22Rv1 (cell line): Measurements from ENCODE around the gene ZNF735.
"Not testable (repeated sequence)": the region's sequence is repeated elsewhere in the genome, so short reads cannot be mapped to it uniquely, and the experiment has no call there.

ENCODE experiments used
- H3K27ac ChIP-seq: fragments of 450-650 bp; 2 replicates; pipeline ENCODE4 v1.5.1; 2017
- ZFX ChIP-seq: fragments of 450-650 bp; IDR thresholded peaks from 2 replicates; pipeline ENCODE4 v1.6.1; 2017; ENCODE audit warnings: antibody characterized with exemption, borderline replicate concordance
- TF ChIP-seq, protein P1 (sequence below): fragments of 450-650 bp; IDR thresholded peaks from 2 replicates; pipeline ENCODE4 v1.5.1; 2017; ENCODE audit warnings: mild to moderate bottlenecking

Gene ZNF735

GRCh38 chr7:64183126-64183742 lies 23.8 kb upstream of the ZNF735 start:
- TF ChIP-seq, protein P1, sequence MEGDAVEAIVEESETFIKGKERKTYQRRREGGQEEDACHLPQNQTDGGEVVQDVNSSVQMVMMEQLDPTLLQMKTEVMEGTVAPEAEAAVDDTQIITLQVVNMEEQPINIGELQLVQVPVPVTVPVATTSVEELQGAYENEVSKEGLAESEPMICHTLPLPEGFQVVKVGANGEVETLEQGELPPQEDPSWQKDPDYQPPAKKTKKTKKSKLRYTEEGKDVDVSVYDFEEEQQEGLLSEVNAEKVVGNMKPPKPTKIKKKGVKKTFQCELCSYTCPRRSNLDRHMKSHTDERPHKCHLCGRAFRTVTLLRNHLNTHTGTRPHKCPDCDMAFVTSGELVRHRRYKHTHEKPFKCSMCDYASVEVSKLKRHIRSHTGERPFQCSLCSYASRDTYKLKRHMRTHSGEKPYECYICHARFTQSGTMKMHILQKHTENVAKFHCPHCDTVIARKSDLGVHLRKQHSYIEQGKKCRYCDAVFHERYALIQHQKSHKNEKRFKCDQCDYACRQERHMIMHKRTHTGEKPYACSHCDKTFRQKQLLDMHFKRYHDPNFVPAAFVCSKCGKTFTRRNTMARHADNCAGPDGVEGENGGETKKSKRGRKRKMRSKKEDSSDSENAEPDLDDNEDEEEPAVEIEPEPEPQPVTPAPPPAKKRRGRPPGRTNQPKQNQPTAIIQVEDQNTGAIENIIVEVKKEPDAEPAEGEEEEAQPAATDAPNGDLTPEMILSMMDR, result peak; percentile 97
- TF ChIP-seq ZFX, result no peak

DNA sequence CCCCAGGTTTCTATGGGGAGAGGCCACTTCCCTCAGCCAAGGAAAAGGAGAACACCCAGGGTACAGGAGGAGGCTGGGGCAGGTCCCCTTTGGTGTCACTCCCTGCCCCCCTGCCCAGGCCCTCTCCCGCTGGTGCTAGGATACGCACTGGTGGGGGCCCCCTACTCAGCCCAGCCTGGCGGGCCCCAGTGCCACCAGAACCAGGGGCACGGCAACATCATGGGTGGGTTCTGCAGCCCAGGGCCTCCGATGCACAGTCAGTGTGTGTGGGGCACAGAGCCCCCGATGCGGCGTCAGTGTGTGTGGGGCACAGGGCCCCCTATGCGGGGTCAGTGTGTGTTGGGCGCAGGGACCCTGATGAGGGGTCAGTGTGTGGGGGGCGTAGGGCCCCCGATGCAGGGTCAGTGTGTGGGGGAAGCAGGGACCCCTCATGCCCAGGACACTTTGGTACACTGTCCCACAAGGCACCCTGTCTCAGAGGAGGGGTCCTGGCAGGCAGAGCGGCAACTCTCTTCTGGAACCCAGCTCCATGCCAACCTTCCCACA lies 23.1 kb upstream of the ZNF735 start:
- no peak for TF ChIP-seq ZFX
- TF ChIP-seq, protein P1, result no peak
- H3K27ac ChIP-seq, result no peak overlapping the region

More at GRCh38 chr7:64183126-64183742, 23.8 kb upstream of the ZNF735 start:
- H3K27ac ChIP-seq, result no peak overlapping the region

GRCh38 chr7:64184376-64184775 lies 22.6 kb upstream of the ZNF735 start:
- TF ChIP-seq, protein P1, result no peak
- no peak for TF ChIP-seq ZFX
- H3K27ac ChIP-seq, result no peak overlapping the region

DNA sequence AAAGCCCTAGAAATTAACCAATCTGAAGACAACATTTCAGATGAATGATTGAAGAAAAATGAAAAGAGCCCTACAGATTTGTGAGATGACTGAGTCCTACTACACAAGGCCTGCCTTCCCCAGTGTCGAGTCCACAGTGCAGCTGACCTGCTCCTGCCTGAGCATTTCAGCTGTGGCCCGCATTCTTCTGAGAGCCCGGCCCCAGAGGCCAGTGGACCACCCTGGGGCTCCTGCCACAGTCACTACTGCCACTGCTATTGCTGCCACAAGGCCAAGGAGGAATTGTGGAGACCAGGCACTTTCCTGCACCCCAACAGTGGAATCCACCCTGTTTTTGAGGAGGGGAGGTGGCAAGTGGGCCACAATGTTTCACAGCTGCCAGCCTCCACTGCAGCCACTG lies 19.6 kb upstream of the ZNF735 start:
- TF ChIP-seq, protein P1, result no peak
- TF ChIP-seq ZFX, result no peak
- H3K27ac ChIP-seq, result no peak overlapping the region

DNA sequence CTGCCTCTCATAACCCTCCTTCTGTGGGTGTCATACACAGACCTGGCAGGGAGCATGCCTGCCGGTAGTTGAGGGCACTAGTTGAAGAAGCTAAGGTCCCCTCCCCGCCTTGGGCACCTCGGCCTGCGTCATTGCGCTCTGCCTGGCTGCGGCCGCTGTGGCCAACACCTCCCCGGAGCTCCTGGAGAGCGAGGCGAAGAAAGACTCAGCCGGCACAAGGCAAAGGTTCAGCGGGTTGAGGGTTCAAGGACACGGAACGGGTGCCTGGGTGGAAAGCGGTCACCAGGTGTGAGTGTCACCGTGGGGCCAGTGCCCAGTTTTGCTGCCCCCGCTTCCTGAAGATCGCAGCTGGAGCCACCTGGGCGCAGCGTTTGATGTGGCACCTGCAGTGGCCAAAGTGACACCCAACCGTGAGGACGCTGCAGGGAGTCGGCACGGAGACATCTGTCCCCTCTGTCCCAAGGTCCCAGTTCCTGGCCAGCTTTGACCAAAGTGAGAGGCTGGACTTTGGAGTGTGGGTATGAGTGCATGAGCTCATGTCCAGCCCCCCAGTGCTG lies 14.8 kb upstream of the ZNF735 start:
- TF ChIP-seq ZFX, result no peak
- TF ChIP-seq, protein P1, result no peak
- H3K27ac ChIP-seq, result no peak overlapping the region

GRCh38 chr7:64192775-64193174 lies 14.2 kb upstream of the ZNF735 start:
- TF ChIP-seq ZFX, result no peak
- TF ChIP-seq, protein P1, result no peak
- no peak overlapping the region for H3K27ac ChIP-seq

DNA sequence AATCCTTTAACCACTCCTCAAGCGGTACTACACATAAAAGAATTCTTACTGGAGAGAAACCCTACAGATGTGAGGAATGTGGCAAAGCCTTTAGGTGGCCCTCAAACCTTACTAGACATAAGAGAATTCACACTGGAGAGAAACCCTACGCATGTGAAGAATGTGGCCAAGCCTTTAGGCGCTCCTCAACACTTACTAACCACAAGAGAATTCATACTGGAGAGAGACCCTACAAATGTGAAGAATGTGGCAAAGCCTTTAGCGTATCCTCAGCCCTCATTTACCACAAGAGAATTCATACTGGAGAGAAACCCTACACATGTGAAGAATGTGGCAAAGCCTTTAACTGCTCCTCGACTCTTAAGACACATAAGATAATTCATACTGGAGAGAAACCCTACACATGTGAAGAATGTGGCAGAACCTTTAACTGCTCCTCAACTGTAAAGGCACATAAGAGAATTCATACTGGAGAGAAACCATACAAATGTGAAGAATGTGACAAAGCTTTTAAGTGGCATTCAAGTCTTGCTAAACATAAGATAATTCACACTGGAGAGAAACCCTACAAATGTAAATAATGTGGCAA lies 12.8 kb downstream of the ZNF735 start:
- H3K27ac ChIP-seq, result not testable (repeated sequence)
